Fibroblast of skin of back (primary cell): ENCODE measurements around the gene COA8.

Source experiments
- DNase-seq: peaks from one replicate; pipeline ENCODE4 v3.0.0-alpha.2; 2013

The COA8 gene

GRCh38 chr14:103625356-103626095 is 62.8 kb downstream of the COA8 start:
- DNase-seq, result no peak

DNA sequence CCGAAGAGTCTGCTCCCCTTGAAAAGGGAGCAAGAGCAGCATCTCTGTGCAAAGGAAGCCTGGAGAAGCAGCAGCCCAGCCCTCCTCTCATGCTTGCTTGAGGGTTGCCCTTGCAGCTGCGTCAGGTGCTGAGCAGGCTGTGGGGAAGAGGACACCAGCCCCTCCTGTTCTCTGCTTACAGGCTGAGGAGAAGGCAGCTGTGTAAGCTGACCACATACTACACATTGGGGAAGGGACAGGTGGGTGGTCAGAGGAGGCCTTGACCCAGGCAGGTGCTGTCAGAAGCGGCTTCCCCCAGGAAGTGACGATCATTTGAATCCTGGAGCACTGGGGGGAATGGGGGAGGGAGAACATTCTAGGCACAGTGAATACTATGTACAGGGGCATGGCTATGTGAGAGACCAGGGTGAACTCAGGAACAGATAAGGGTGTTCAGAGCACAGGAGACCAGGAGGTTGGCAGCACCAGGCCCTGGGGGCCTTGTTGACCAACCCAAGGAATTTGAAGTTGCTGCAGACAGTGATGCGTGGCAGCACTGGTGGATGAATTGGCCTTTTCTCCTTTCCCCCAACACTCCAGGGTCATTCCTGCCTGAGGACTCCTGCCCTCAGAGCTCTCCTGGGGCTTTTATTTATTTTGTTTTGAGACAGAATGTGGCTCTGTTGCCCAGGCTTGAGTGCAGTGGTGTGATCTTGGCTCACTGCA is 63.5 kb downstream of the COA8 start:
- DNase-seq, result no peak

DNA sequence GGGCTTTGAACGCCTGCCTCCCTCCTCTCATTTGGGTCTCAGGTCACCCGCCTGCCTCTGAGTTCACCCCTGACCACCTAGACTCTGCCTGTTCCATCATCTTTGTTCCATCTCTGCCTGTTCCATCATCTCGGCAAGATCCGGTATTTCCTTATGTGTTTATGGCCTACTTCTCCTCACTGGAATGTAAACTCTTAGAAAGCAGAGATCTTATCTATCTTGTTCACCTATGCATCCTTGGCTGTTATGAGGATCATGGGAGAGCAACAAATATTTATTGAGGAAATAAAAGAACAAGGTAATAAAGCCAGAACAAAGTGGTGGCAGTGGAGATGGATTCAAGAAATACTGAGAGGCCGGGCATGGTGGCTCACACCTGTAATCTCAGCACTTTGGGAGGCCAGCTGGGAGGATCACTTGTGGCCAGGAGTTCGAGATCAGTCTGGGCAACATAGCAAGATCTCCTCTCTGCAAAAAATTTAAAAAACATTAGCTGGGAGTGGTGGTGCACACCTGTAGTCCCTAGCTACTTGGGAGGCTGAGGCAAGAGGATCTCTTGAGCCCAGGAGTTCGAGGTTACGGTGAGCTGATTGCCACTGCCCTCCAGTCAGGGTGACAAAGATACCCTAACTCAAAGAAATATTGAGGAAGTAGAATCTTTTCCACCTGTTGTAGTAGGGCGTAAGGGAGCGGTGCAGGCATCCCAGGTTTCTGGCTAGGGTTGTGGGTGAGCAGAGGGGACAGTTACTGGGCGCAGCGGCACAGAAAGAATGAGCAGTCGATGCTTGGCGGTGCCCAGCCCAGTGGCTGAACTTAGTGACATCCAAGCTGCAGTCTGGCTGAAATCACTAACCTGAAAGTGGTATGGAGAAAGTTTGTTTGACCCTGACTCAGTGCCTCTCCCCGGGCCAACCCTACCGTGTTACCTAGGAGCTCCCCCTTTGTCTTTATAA is 64.6 kb downstream of the COA8 start:
- DNase-seq, result no peak

- peak; percentile 82 for DNase-seq
Observed at GRCh38 chr14:103628221-103628683, 65.5 kb downstream of the COA8 start.

DNA sequence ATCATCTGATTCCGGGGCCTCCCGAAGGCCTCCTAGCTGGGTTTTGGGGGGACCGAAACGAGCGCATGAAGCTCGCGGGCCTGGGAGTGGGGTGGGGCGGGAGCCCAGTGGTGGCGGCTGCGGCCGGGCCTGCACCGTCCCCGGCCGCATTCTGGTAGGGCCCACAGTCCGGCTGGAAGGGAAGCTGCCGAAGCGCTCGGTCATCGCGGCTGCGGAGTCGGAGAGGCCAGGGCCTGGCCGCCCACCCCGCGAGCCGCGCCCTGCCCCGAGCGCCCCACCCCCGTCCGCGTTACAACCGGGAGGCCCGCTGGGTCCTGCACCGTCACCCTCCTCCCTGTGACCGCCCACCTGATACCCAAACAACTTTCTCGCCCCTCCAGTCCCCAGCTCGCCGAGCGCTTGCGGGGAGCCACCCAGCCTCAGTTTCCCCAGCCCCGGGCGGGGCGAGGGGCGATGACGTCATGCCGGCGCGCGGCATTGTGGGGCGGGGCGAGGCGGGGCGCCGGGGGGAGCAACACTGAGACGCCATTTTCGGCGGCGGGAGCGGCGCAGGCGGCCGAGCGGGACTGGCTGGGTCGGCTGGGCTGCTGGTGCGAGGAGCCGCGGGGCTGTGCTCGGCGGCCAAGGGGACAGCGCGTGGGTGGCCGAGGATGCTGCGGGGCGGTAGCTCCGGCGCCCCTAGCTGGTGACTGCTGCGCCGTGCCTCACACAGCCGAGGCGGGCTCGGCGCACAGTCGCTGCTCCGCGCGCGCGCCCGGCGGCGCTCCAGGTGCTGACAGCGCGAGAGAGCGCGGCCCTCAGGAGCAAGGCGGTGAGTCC is 66.1 kb downstream of the COA8 start, which contains the start of gene KLC1:
TSS of gene KLC1 (plus strand) at position 528 of the 819 bp plus-strand sequence. CDS start 25,354 bp downstream, outside the sequence.
- peak; percentile 75 for DNase-seq

GRCh38 chr14:103629503-103630121 is 66.9 kb downstream of the COA8 start:
- DNase-seq, result peak; percentile 46

DNA sequence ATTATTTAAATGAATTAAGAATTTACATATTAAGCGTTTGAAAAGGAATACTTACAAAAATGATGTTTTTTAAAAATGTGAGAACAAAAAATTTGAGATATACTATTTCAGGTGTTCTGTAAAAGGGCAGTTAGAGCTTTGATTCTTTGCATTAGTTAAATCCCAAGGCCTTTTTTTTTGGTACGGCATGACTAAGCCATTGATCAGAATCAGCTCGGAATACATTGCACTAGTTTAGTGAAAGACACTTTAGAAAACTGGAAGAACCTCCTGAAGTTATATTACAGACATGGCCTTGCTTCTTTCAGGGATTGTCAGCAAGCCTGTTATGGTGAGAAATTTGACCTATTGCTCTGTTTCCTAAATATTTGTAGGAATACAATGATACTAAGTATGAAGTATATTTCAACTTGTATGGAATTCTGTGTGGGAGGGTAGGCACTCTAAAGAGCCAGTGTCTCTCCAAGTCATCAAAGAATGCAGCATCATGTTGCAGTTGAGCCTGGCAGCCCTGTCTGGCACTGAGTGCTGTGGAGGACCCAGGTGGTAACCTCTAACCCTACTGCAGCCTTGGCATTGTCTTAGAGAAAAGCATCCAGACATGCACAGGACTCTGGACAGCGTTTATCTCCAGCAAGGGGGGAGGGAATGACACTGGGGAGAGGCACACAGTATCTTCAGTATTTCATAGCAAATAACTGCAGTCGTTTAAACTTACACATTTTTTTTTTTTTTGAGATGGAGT is 67.8 kb downstream of the COA8 start:
- no peak for DNase-seq

DNA sequence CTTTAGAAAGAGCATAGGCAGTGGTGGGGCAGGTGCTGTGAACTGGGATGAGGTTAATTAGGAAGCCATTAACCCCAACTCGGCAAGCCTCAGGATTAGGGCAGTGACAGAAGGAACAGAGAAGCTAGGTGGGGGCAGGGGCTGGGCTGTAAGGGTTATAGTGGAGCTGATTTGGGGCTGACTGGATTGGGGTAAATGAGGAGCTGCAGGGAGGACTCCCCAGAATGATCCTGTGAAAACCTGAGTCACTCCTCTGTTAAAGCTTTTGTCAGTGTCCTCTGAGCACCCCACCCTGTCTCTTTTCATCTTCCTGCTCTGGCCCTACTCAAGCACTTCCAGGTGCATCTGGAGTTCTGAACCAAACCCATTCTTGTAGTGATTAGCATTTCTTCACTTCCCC is 70.6 kb downstream of the COA8 start:
- DNase-seq, result no peak

- DNase-seq, result no peak
Observed at GRCh38 chr14:103634156-103634555, 71.4 kb downstream of the COA8 start.

- DNase-seq, result no peak
Observed at GRCh38 chr14:103638594-103638993, 75.8 kb downstream of the COA8 start.
